ENCODE results near the gene ST3GAL3.

ST3GAL3 gene

GRCh38 chr1:43875331-43875730 is 168.0 kb downstream of the ST3GAL3 start:
- no peaks in the 10 kb centered on the region for H3K9me3 ChIP-seq
- no peaks in the 10 kb centered on the region for H3K36me3 ChIP-seq
- TF ChIP-seq, protein P1, sequence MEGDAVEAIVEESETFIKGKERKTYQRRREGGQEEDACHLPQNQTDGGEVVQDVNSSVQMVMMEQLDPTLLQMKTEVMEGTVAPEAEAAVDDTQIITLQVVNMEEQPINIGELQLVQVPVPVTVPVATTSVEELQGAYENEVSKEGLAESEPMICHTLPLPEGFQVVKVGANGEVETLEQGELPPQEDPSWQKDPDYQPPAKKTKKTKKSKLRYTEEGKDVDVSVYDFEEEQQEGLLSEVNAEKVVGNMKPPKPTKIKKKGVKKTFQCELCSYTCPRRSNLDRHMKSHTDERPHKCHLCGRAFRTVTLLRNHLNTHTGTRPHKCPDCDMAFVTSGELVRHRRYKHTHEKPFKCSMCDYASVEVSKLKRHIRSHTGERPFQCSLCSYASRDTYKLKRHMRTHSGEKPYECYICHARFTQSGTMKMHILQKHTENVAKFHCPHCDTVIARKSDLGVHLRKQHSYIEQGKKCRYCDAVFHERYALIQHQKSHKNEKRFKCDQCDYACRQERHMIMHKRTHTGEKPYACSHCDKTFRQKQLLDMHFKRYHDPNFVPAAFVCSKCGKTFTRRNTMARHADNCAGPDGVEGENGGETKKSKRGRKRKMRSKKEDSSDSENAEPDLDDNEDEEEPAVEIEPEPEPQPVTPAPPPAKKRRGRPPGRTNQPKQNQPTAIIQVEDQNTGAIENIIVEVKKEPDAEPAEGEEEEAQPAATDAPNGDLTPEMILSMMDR (IDR thresholded peaks at IDR 0.05; ENCODE audit: low read depth, low read length) = no peak
- no peaks in the 10 kb centered on the region for H3K4me1 ChIP-seq
- no peaks in the 10 kb centered on the region for H3K27me3 ChIP-seq
- DNase-seq = no peak
- no peak overlapping the region for H3K4me3 ChIP-seq (ENCODE audit: low read depth, low read length)

GRCh38 chr1:43877101-43877500 is 169.8 kb downstream of the ST3GAL3 start:
- Histone ChIP-seq H3K36me3 (no peaks in the 10 kb centered on the region), H3K27me3 (no peaks in the 10 kb centered on the region), H3K4me3 (ENCODE audit: low read depth, low read length) (no peak overlapping the region), H3K4me1 (no peaks in the 10 kb centered on the region), H3K9me3 (no peaks in the 10 kb centered on the region)
- TF ChIP-seq, protein P1 (IDR thresholded peaks at IDR 0.05; ENCODE audit: low read depth, low read length) = no peak
- DNase-seq = no peak

GRCh38 chr1:43878440-43878839 is 171.1 kb downstream of the ST3GAL3 start:
- no peak for DNase-seq
- no peaks in the 10 kb centered on the region for H3K36me3 ChIP-seq
- no peaks in the 10 kb centered on the region for H3K4me1 ChIP-seq
- H3K27me3 ChIP-seq = no peaks in the 10 kb centered on the region
- H3K4me3 ChIP-seq (ENCODE audit: low read depth, low read length) = no peak overlapping the region
- H3K9me3 ChIP-seq = no peaks in the 10 kb centered on the region
- TF ChIP-seq, protein P1 (IDR thresholded peaks at IDR 0.05; ENCODE audit: low read depth, low read length) = no peak

DNA sequence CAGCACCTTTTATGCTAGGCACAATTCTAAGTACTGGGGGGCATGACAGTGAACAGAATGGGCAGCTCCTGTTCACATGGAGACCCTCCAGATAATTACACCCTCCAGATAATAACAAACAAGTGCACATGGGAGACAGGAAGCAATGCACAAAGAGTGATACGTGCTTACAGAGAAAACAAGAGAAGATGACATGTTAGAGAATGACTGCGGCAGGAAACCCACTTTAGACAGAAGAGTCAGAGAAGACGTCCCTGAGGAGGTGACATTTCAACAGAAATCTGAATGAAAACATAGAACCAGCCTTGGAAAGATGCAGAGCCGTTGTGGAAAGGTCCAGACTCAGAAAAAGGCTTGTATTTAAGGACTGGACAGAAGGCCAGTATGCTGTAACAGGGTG is 171.5 kb downstream of the ST3GAL3 start:
- no peaks in the 10 kb centered on the region for H3K36me3 ChIP-seq
- TF ChIP-seq, protein P1 (IDR thresholded peaks at IDR 0.05; ENCODE audit: low read depth, low read length) = no peak
- no peak overlapping the region for H3K4me3 ChIP-seq (ENCODE audit: low read depth, low read length)
- H3K9me3 ChIP-seq = no peaks in the 10 kb centered on the region
- no peaks in the 10 kb centered on the region for H3K27me3 ChIP-seq
- no peaks in the 10 kb centered on the region for H3K4me1 ChIP-seq
- no peak for DNase-seq

- DNase-seq = no peak
- TF ChIP-seq, protein P1 (IDR thresholded peaks at IDR 0.05; ENCODE audit: low read depth, low read length) = no peak
These were observed 172.1 kb downstream of the ST3GAL3 start for GRCh38 chr1:43879414-43879813.

DNA sequence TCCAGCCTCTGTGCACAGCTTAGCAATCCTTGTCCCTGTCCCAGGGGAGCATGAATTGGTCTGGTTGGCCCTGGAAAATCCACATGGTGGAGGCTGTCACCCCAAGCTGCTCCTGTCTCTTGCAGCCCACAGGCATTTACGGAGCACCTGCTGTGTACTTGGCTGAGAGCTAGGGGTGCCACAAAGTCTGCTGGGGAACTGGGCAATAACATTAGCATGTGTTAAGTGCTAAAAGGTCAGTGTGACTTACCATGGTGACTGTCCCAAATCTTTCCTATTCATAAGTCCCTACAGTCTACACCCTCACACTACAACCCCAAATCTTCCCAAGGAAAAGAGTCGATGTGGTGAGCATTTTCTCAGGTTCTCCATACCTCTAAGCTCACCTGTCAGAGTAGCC is 172.7 kb downstream of the ST3GAL3 start:
- Histone ChIP-seq H3K27me3 (no peaks in the 10 kb centered on the region), H3K9me3 (no peaks in the 10 kb centered on the region)

More at GRCh38 chr1:43879414-43879813, 172.1 kb downstream of the ST3GAL3 start:
- Histone ChIP-seq H3K36me3 (no peaks in the 10 kb centered on the region), H3K4me3 (ENCODE audit: low read depth, low read length) (no peak overlapping the region), H3K9me3 (no peaks in the 10 kb centered on the region), H3K4me1 (no peaks in the 10 kb centered on the region), H3K27me3 (no peaks in the 10 kb centered on the region)

More for the DNA sequence above, 172.7 kb downstream of the ST3GAL3 start:
- TF ChIP-seq, protein P1 (IDR thresholded peaks at IDR 0.05; ENCODE audit: low read depth, low read length) = no peak
- DNase-seq = no peak
- H3K36me3 ChIP-seq = no peaks in the 10 kb centered on the region
- no peaks in the 10 kb centered on the region for H3K4me1 ChIP-seq
- no peak overlapping the region for H3K4me3 ChIP-seq (ENCODE audit: low read depth, low read length)

Data from BE2C (cell line).